H1 (cell line): ENCODE measurements around the gene ABHD12B. TPM values are rescaled to one million over a fixed set of nuclear protein-coding genes. Genes with fewer than 3 reads are reported as not detected.
A peak's percentile ranks its signal among the peaks of the same experiment; 100 is the strongest.

Experiments used
- CTCF ChIA-PET: fragments of 300-600 bp; sonication (Branson Sonifier 250); formaldehyde crosslinking; loops from one replicate; lab custom pipeline; 2021; ENCODE audit not compliant: partially characterized antibody; lab: Charles Lee
- POLR2A ChIA-PET: fragments of 300-600 bp; sonication (Branson Sonifier 250); formaldehyde crosslinking; loops from one replicate; lab custom pipeline; 2021; ENCODE audit warnings: inconsistent platforms; ENCODE audit not compliant: partially characterized antibody; lab: Charles Lee
- DNase-seq, 2 experiments: peaks; one replicate each; pipeline versions ENCODE4 v3.0.0 to v3.0.0-alpha.2; 2010 to 2022; ENCODE audit warnings: low spot score in 2 of 2, low read depth in 1 of 2, mixed read lengths in 1 of 2
- FAIRE-seq: peaks from 2 replicates; lab custom pipeline; 2011; peaks lifted over from hg19 to GRCh38; lab: Jason Lieb, UNC
- H2AFZ ChIP-seq: 2 replicates; pipeline ENCODE4 v1.8.1; 2012; ENCODE audit warnings: low read length, inconsistent platforms
- H2AK5ac ChIP-seq: 2 replicates; pipeline ENCODE4 v1.6.1; 2013; ENCODE audit warnings: low read depth, low read length
- H2BK120ac ChIP-seq: replicated peaks from 2 replicates; pipeline ENCODE3; 2013; ENCODE audit warnings: low read depth, low read length, inconsistent platforms
- H2BK12ac ChIP-seq: 2 replicates; pipeline ENCODE4 v1.6.1; 2013; ENCODE audit warnings: low read depth, low read length
- H2BK15ac ChIP-seq: 2 replicates; pipeline ENCODE4 v1.6.1; 2013; ENCODE audit warnings: low read length
- H2BK20ac ChIP-seq: 2 replicates; pipeline ENCODE4 v1.6.1; 2013; ENCODE audit warnings: low read length
- H2BK5ac ChIP-seq: 2 replicates; pipeline ENCODE4 v1.6.1; 2013; ENCODE audit warnings: low read depth, low read length
- H3K14ac ChIP-seq: 2 replicates; pipeline ENCODE4 v1.6.1; 2013; ENCODE audit warnings: inconsistent platforms; ENCODE audit not compliant: insufficient read length
- H3K18ac ChIP-seq: 2 replicates; pipeline ENCODE4 v1.6.1; 2013; ENCODE audit warnings: low read length; ENCODE audit errors: extremely low read depth
- H3K23ac ChIP-seq: 2 replicates; pipeline ENCODE4 v1.6.1; 2013; ENCODE audit warnings: inconsistent platforms; ENCODE audit not compliant: insufficient read length
- H3K23me2 ChIP-seq: 2 replicates; pipeline ENCODE4 v1.6.1; 2013; ENCODE audit warnings: low read depth, low read length
- H3K27ac ChIP-seq: 2 replicates; pipeline ENCODE4 v1.6.1; 2011; ENCODE audit warnings: low read depth, low read length, inconsistent platforms
- H3K27me3 ChIP-seq, 4 experiments: replicated peaks in 1 of 4; 1 replicate in 1 of 4; 2 replicates in 3 of 4; pipeline versions ENCODE4 v1.6.1 to v1.8.1; 2011 to 2013; ENCODE audit warnings: low read length in 3 of 4, mild to moderate bottlenecking in 3 of 4, inconsistent platforms in 2 of 4, mixed read lengths in 2 of 4, moderate library complexity in 1 of 4; ENCODE audit not compliant: control insufficient read depth in 3 of 4, insufficient read depth in 3 of 4; ENCODE audit errors: extremely low read depth in 1 of 4
- H3K36me3 ChIP-seq, 4 experiments: 2 replicates each; pipeline versions ENCODE4 v1.6.1 to v1.8.1; 2011 to 2013; ENCODE audit warnings: mild to moderate bottlenecking in 4 of 4, low read length in 3 of 4, moderate library complexity in 2 of 4, control low read depth in 1 of 4, inconsistent platforms in 1 of 4; ENCODE audit not compliant: insufficient read depth in 4 of 4, control insufficient read depth in 2 of 4
- H3K4ac ChIP-seq: replicated peaks from 2 replicates; pipeline ENCODE3; 2013; ENCODE audit warnings: low read length, low read depth, mixed read lengths, inconsistent platforms; ENCODE audit not compliant: insufficient read length
- H3K4me1 ChIP-seq, 4 experiments: replicated peaks in 1 of 4; 1 replicate in 1 of 4; 2 replicates in 3 of 4; pipeline versions ENCODE4 v1.6.1 to v1.8.1; 2011 to 2013; ENCODE audit warnings: low read length in 3 of 4, inconsistent platforms in 2 of 4, mixed read lengths in 1 of 4; ENCODE audit not compliant: insufficient read depth in 4 of 4, control insufficient read depth in 3 of 4
- H3K4me2 ChIP-seq, 2 experiments: 2 replicates each; pipeline versions ENCODE4 v1.6.1 to v1.8.1; 2011 to 2013; ENCODE audit warnings: low read depth in 2 of 2, low read length in 2 of 2, control low read depth in 1 of 2, inconsistent platforms in 1 of 2, mild to moderate bottlenecking in 1 of 2; ENCODE audit not compliant: insufficient read depth in 1 of 2
- H3K4me3 ChIP-seq, 4 experiments: fragments of 200-600, 300-600 bp in 1 of 4; sonication (generic), shearing (Covaris generic), sonication (Bioruptor Twin) in 1 of 4; 2 replicates each; pipeline versions ENCODE4 v1.5.1 to v1.8.1; 2011 to 2016; ENCODE audit warnings: low read length in 4 of 4, low read depth in 3 of 4, control low read depth in 2 of 4, inconsistent platforms in 2 of 4, mild to moderate bottlenecking in 2 of 4, mixed read lengths in 1 of 4, moderate library complexity in 1 of 4; ENCODE audit not compliant: insufficient read depth in 2 of 4; ENCODE audit errors: extremely low read depth in 1 of 4
- H3K56ac ChIP-seq: replicated peaks from 2 replicates; pipeline ENCODE3; 2013; ENCODE audit warnings: low read depth, mild to moderate bottlenecking, mixed read lengths, low read length, inconsistent platforms; ENCODE audit not compliant: insufficient read length
- H3K79me1 ChIP-seq: 2 replicates; pipeline ENCODE4 v1.6.1; 2013; ENCODE audit warnings: low read depth, low read length, control low read depth
- H3K79me2 ChIP-seq, 2 experiments: 2 replicates each; pipeline versions ENCODE4 v1.6.1 to v1.8.1; 2012 to 2013; ENCODE audit warnings: low read length in 2 of 2, mild to moderate bottlenecking in 2 of 2, inconsistent platforms in 1 of 2; ENCODE audit not compliant: insufficient read depth in 2 of 2, control insufficient read depth in 1 of 2
- H3K9ac ChIP-seq, 4 experiments: replicated peaks in 1 of 4; 1 replicate in 1 of 4; 2 replicates in 3 of 4; pipeline versions ENCODE4 v1.6.1 to v1.8.1; 2011 to 2013; ENCODE audit warnings: low read depth in 3 of 4, low read length in 3 of 4, control low read depth in 2 of 4, mild to moderate bottlenecking in 2 of 4, moderate library complexity in 2 of 4, inconsistent platforms in 1 of 4; ENCODE audit errors: extremely low read depth in 1 of 4
- H3K9me3 ChIP-seq, 2 experiments: 2 replicates each; pipeline versions ENCODE4 v1.6.1 to v1.8.1; 2012 to 2013; ENCODE audit warnings: mild to moderate bottlenecking in 2 of 2, moderate library complexity in 2 of 2, control low read depth in 1 of 2, inconsistent platforms in 1 of 2, low read depth in 1 of 2, low read length in 1 of 2, mixed read lengths in 1 of 2; ENCODE audit not compliant: insufficient read depth in 2 of 2
- H4K20me1 ChIP-seq, 2 experiments: replicated peaks in 1 of 2; 2 replicates each; pipeline versions ENCODE3 to v1.8.1; 2011 to 2013; ENCODE audit warnings: inconsistent platforms in 2 of 2, low read length in 2 of 2, mild to moderate bottlenecking in 1 of 2; ENCODE audit not compliant: insufficient read depth in 2 of 2, control insufficient read depth in 1 of 2
- H4K5ac ChIP-seq: 2 replicates; pipeline ENCODE4 v1.6.1; 2013; ENCODE audit warnings: low read length, low read depth, mixed read lengths, inconsistent platforms; ENCODE audit not compliant: insufficient read length
- H4K8ac ChIP-seq: 2 replicates; pipeline ENCODE4 v1.8.0; 2013; ENCODE audit warnings: mild to moderate bottlenecking, moderate library complexity, low read length, inconsistent platforms; ENCODE audit not compliant: insufficient read depth; ENCODE audit errors: extremely low read depth
- H4K91ac ChIP-seq: replicated peaks from 2 replicates; pipeline ENCODE3; 2013; ENCODE audit warnings: low read length, mixed read lengths, inconsistent platforms; ENCODE audit not compliant: insufficient read length
- BACH1 ChIP-seq: IDR thresholded peaks from 2 replicates; pipeline ENCODE4 v1.6.1; 2012; ENCODE audit warnings: low read length, improper control_type of control experiment
- E2F6 ChIP-seq: IDR thresholded peaks from 2 replicates; pipeline ENCODE4 v1.6.1; 2012; ENCODE audit warnings: inconsistent platforms
- GTF2F1 ChIP-seq: IDR thresholded peaks from 2 replicates; pipeline ENCODE4 v1.6.1; 2012; ENCODE audit warnings: low read depth, low read length, improper control_type of control experiment, borderline replicate concordance
- POU5F1 ChIP-seq: IDR thresholded peaks from 2 replicates; pipeline ENCODE4 v1.6.1; 2011; ENCODE audit warnings: low read depth, mild to moderate bottlenecking, low read length, moderate library complexity
- RNF2 ChIP-seq: fragments of 200-900, 300-1000 bp; sonication (generic); IDR thresholded peaks from 2 replicates; pipeline ENCODE4 v1.7.1; 2016; ENCODE audit warnings: borderline replicate concordance, low read depth, mild to moderate bottlenecking, antibody characterized with exemption, low read length; ENCODE audit not compliant: poor library complexity, severe bottlenecking; ENCODE audit errors: missing control alignments
- SAP30 ChIP-seq: fragments of 300-600 bp; sonication (generic); IDR thresholded peaks from 2 replicates; pipeline ENCODE4 v1.7.1; 2012; ENCODE audit warnings: low read length, moderate library complexity, mild to moderate bottlenecking, inconsistent platforms; ENCODE audit not compliant: insufficient read depth, insufficient replicate concordance
- SIN3A ChIP-seq, 2 experiments: IDR thresholded peaks in 1 of 2; conservative IDR thresholded peaks in 1 of 2; 2 replicates each; pipeline ENCODE4 v1.6.1; 2011 to 2012; ENCODE audit warnings: low read length in 2 of 2, improper control_type of control experiment in 1 of 2, low read depth in 1 of 2, mild to moderate bottlenecking in 1 of 2
- TBP ChIP-seq: IDR thresholded peaks from 2 replicates; pipeline ENCODE4 v1.6.1; 2011; ENCODE audit warnings: low read depth, low read length, improper control_type of control experiment
- TEAD4 ChIP-seq: IDR thresholded peaks from 2 replicates; pipeline ENCODE4 v1.6.1; 2012; ENCODE audit warnings: low read depth, low read length, inconsistent platforms, mixed read lengths
- WGBS, 2 experiments: shearing (Covaris generic) in 1 of 2; methylation state at CpG; one replicate each; pipeline versions ENCODE4 v1.1.6 to v1.1.7; 2013 to 2015; ENCODE audit warnings: low lambda C conversion rate in 2 of 2, mixed read lengths in 2 of 2, inconsistent platforms in 1 of 2, low coverage in 1 of 2, missing lambda C conversion rate in 1 of 2; ENCODE audit not compliant: insufficient replicate concordance in 2 of 2, insufficient coverage in 1 of 2, insufficient read length in 1 of 2; ENCODE audit errors: extremely low coverage in 1 of 2, missing lambda C conversion rate in 1 of 2; 5-methylcytosine and 5-hydroxymethylcytosine counted together
- polyA plus RNA-seq, 7 experiments: library from polyadenylated mRNA; depleted of rRNA in 3 of 7; stranded (reverse) in 5 of 7; unstranded in 2 of 7; fragments of >200 nt in 5 of 7; fragments of 200-250 nt in 2 of 7; gene quantifications; 1 replicate in 5 of 7; 2 replicates in 1 of 7; 4 replicates in 1 of 7; pipeline versions ENCODE4 v1.2.1 to v1.2.3, GENCODE V29; 2011 to 2013; ENCODE audit warnings: missing spikeins in 2 of 7, mixed read lengths in 2 of 7
- total RNA-seq: library from RNA; stranded (reverse); fragmentation: NEBNext Ultra II Directional; extraction: Animal tissue kit (Norgen Biotek cat#: 25700); gene quantifications from 2 replicates; pipeline ENCODE4 v1.2.1, GENCODE V29; 2021

Gene ABHD12B
- total and polyA plus RNA-seq, 2 of the 8 experiments (the other 6 are each of a cell fraction or from before 2014, with no cell fraction given), result 4.0 to 102 TPM

- FAIRE-seq (no peak), DNase-seq (peak in 1 of 2 experiments; percentile 66)
- Histone ChIP-seq H3K4ac (no peak overlapping the region), H2AK5ac (no peak overlapping the region), H3K79me2 (no peaks in the 10 kb centered on the region), H3K4me2 (peak overlapping the region; percentile 97 to 98), H2BK5ac (no peak overlapping the region; the same call in 1 of the 2 replicates), H3K9me3 (no peaks in the 10 kb centered on the region), H2BK12ac (0 out of 2 replicates have a peak overlapping the region, but pooled peaks have one; percentile 97), H4K20me1 (no peaks in the 10 kb centered on the region), H3K14ac (no peak overlapping the region), H3K4me1 (peaks cover 0 to 4% (median 1%) of the 10 kb centered on the region in 4 experiments; a peak in 4 of 7 replicates), H3K23ac (no peak overlapping the region), H3K23me2 (peaks cover 18% of the 10 kb centered on the region), H3K9ac (peak overlapping the region in 3 of 4 experiments; percentile 58 to 65 (median 61); a peak in 6 of 7 replicates), H3K18ac (peak overlapping the region; percentile 67), H2BK120ac (no peak overlapping the region), H3K36me3 (no peaks in the 10 kb centered on the region; a peak in 1 of 8 replicates), H3K56ac (peak overlapping the region; percentile 32), H3K27me3 (0 out of 7 replicates have a peak, but pooled peaks cover 0 to 2% (median 0%) of the 10 kb centered on the region in 4 experiments), H2BK15ac (no peak overlapping the region), H3K27ac (no peak overlapping the region), H4K8ac (no peak overlapping the region; the same call in 1 of the 2 replicates), H3K79me1 (peaks cover 2% of the 10 kb centered on the region; the same call in 1 of the 2 replicates), H4K91ac (no peak overlapping the region), H2AFZ (peak overlapping the region; percentile 95; the same call in 1 of the 2 replicates), H2BK20ac (no peak overlapping the region), H3K4me3 (peak overlapping the region; percentile 53 to 89 (median 78)), H4K5ac (no peak overlapping the region)
- 5% methylated on average over 26 of the region's 26 CpGs; no CpG with 5 or more reads in 1 of the 2 experiments for WGBS, 2 experiments
- POLR2A ChIA-PET, result interaction anchor here (0.6 to 1.9 kb wide), 3 partner anchors 10 to 33 kb away, joined by 4 to 7 read pairs (median 4); no protein-coding TSS in a partner anchor
- CTCF ChIA-PET, result interaction anchor here (0.9 kb wide), 1 partner anchor 836 kb away, joined by 3 read pairs; no protein-coding TSS in a partner anchor
- TF ChIP-seq SAP30 (peak; percentile 46), POU5F1 (no peak), E2F6 (no peak), SIN3A (conservative IDR thresholded peaks at IDR 0.05 in 1 of 2, IDR thresholded peaks at IDR 0.05 in 1 of 2; ENCODE audit: low read depth in 1 of 2, low read length in 2 of 2) (no peak; a peak in 1 of 4 replicates), RNF2 (no peak), GTF2F1 (no peak), BACH1 (peak; percentile 39; the same call in 1 of the 2 replicates), TEAD4 (peak; percentile 30; the same call in 1 of the 2 replicates), TBP (no peak)
Observed at GRCh38 chr14:50943261-50943942, 71.5 kb downstream of the ABHD12B start.
